ENCODE measurements around the gene SRSF2.
A peak's percentile ranks its signal among the peaks of the same experiment; 100 is the strongest.

The SRSF2 gene

GRCh38 chr17:76737082-76737675, at the start of gene SRSF2:
SRSF2 (minus strand) TSS chr17:76737331; CDS start chr17:76737160, 171 bp downstream.
- peak within 1 kb of the TSS; percentile 96 for H3K27ac ChIP-seq
- TF ChIP-seq CTCF (conservative IDR thresholded peaks at IDR 0.05; ENCODE audit: low read depth), result no peak
- CTCF ChIA-PET, result interaction anchor here (0.6 kb wide), 1 partner anchor 21 kb away, joined by 3 read pairs; no protein-coding TSS in a partner anchor
- POLR2A ChIA-PET (ENCODE audit: low non-redundant PET), result interaction anchor here (0.9 kb wide), 1 partner anchor 9 kb away, joined by 5 read pairs; no protein-coding TSS in a partner anchor
- DNase-seq (ENCODE audit: low spot score), result peak; percentile 99

- CTCF ChIA-PET, result no interaction called here
- no peak for TF ChIP-seq CTCF (conservative IDR thresholded peaks at IDR 0.05; ENCODE audit: low read depth)
- POLR2A ChIA-PET (ENCODE audit: low non-redundant PET), result no interaction called here
- no peak for DNase-seq (ENCODE audit: low spot score)
- no peak overlapping the region for H3K27ac ChIP-seq
Observed at GRCh38 chr17:76784926-76785325, 47.8 kb upstream of the SRSF2 start.

- POLR2A ChIA-PET (ENCODE audit: low non-redundant PET), result no interaction called here
- CTCF ChIA-PET, result no interaction called here
- no peak for TF ChIP-seq CTCF (conservative IDR thresholded peaks at IDR 0.05; ENCODE audit: low read depth)
- H3K27ac ChIP-seq, result no peak overlapping the region
- no peak for DNase-seq (ENCODE audit: low spot score)
Observed at GRCh38 chr17:76783146-76783545, 46.0 kb upstream of the SRSF2 start.

GRCh38 chr17:76781056-76781982, 44.2 kb upstream of the SRSF2 start:
- ChIA-PET CTCF (interaction anchor here (0.6 kb wide), 1 partner anchor 9 kb away, joined by 4 read pairs; no protein-coding TSS in a partner anchor), POLR2A (ENCODE audit: low non-redundant PET) (no interaction called here)
- TF ChIP-seq CTCF (conservative IDR thresholded peaks at IDR 0.05; ENCODE audit: low read depth), result no peak
- no peak for DNase-seq (ENCODE audit: low spot score)
- H3K27ac ChIP-seq, result peak overlapping the region; percentile 4; the same call in 1 of the 2 replicates

GRCh38 chr17:76775021-76775600, 38.0 kb upstream of the SRSF2 start:
- DNase-seq (ENCODE audit: low spot score), result no peak
- ChIA-PET POLR2A (ENCODE audit: low non-redundant PET) (no interaction called here), CTCF (no interaction called here)
- TF ChIP-seq CTCF (conservative IDR thresholded peaks at IDR 0.05; ENCODE audit: low read depth), result no peak
- no peak overlapping the region for H3K27ac ChIP-seq

GRCh38 chr17:76772842-76773525, 35.9 kb upstream of the SRSF2 start:
- ChIA-PET CTCF (no interaction called here), POLR2A (ENCODE audit: low non-redundant PET) (no interaction called here)
- peak; percentile 79 for DNase-seq (ENCODE audit: low spot score)
- no peak for TF ChIP-seq CTCF (conservative IDR thresholded peaks at IDR 0.05; ENCODE audit: low read depth)
- H3K27ac ChIP-seq, result peak overlapping the region; percentile 94
